SK-N-SH (cell line): ENCODE data around the gene FRA10AC1.

Experiments
- CTCF ChIP-seq: fragments of 200-600 bp; sonication (generic); IDR thresholded peaks from 2 replicates; pipeline ENCODE4 v1.6.1; 2017; ENCODE audit warnings: antibody characterized with exemption, mild to moderate bottlenecking, moderate library complexity
- EP300 ChIP-seq, 2 experiments: IDR thresholded peaks; 2 replicates each; pipeline versions ENCODE4 v1.4.0 to v1.6.1; 2012; ENCODE audit warnings: borderline replicate concordance in 1 of 2, low read depth in 1 of 2, low read length in 1 of 2
- JUND ChIP-seq: IDR thresholded peaks from 2 replicates; pipeline ENCODE4 v1.4.0; 2012
- POLR2AphosphoS5 ChIP-seq: IDR thresholded peaks from 2 replicates; pipeline ENCODE4 v1.6.1; 2012; ENCODE audit warnings: low read depth, low read length

DNA sequence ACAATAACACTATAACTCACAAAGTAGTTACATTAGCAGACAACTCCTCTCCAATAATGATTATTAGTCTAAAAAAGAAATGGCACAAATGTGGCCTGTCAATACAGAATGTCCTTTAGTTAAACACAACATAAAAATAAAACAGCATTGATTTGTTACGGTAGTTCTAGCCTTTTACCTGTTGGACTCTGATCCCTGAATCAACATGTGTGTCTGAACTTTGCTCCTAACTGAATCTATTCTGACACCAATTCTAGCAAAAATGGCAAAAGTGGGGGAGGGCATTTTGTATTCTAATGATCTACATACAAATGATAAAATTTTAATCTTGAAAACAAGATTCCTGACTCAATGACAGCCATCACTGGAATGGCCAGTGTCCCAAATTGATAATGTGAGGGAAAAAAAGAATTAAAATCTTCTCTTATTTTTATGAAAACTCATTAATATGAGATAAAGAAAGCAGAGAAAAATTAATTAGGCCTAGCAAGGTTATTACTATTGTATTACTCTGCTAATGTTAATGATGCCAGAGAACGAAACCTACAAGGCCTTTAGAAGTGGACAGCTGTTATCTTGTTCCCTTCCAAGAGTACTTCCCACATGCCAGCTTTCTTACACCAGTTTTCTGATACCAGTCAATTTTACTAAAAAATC is 30.2 kb downstream of the FRA10AC1 start:
- TF ChIP-seq CTCF (no peak), POLR2AphosphoS5 (no peak), JUND (no peak), EP300 (IDR thresholded peaks at IDR 0.05; ENCODE audit: borderline replicate concordance in 1 of 2, low read depth in 1 of 2, low read length in 1 of 2) (no peak)
